ENCODE results near the gene MBD2. TPM values are rescaled to one million over a fixed set of nuclear protein-coding genes. Genes with fewer than 3 reads are reported as not detected.

Gene MBD2
- total RNA-seq, 2 experiments from 2014 or later, result 39.2 to 176 TPM

DNA sequence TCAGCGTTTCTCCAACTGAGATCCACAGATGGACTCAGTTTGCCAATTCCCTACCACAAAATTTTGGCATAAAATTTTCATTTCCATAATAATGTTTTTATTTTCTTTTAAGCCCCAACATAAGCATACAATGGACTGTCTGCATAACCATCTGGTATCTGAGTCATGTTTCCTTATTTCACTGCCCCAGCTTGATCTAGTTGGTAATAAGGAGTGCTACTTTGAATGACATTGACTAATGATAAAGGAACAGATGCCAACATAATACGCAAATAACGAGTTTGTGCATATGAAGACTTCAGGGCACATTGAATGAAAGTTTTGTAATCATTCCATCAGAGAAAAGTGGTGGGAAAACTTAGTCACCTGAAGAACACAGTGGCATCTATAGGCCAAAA is 8.8 kb upstream of the MBD2 start:
- H3K9me2 ChIP-seq (ENCODE audit: insufficient read depth, low read length), result no peaks in the 10 kb centered on the region
- peaks cover 2% of the 10 kb centered on the region for H3K4me1 ChIP-seq (ENCODE audit: insufficient read depth, low read length, poor library complexity, severe bottlenecking)
- no peak overlapping the region for H3K4me3 ChIP-seq (ENCODE audit: low read depth, low read length, poor library complexity, severe bottlenecking)
- no peak overlapping the region for H3K27ac ChIP-seq (ENCODE audit: low read depth, low read length, poor library complexity, severe bottlenecking)
- H3K9me3 ChIP-seq (ENCODE audit: low read length), result no peaks in the 10 kb centered on the region
- no peak overlapping the region for H2AFZ ChIP-seq (ENCODE audit: low read length)
- H3K79me2 ChIP-seq (ENCODE audit: insufficient read depth, low read depth, low read length), result no peaks in the 10 kb centered on the region
- BruUV-seq (replicated peaks), result no TSS peak
- TF ChIP-seq CTCF (conservative IDR thresholded peaks at IDR 0.05; ENCODE audit: low read length), result no peak
- no peak for TF ChIP-seq EZH2phosphoT487 (IDR thresholded peaks at IDR 0.05; ENCODE audit: borderline replicate concordance, low read depth, low read length)
- H4K20me1 ChIP-seq (ENCODE audit: insufficient read depth, low read length), result no peaks in the 10 kb centered on the region
- POLR2A ChIA-PET, result interaction anchor here (1.0 kb wide), 1 partner anchor 33 kb away, joined by 3 read pairs; no protein-coding TSS in a partner anchor
- DNase-seq (ENCODE audit: low spot score), result no peak
- no peak overlapping the region for H3K4me2 ChIP-seq (ENCODE audit: low read length)
- CTCF ChIA-PET (ENCODE audit: unreplicated experiment), result no interaction called here
- intact Hi-C loops (cut with micrococcal nuclease; ENCODE audit: unreplicated experiment), result no loop called here
- H3K36me3 ChIP-seq (ENCODE audit: insufficient read depth, low read length), result no peaks in the 10 kb centered on the region

- Histone ChIP-seq H3K36me3 (ENCODE audit: insufficient read depth, low read length) (no peaks in the 10 kb centered on the region), H3K9me3 (ENCODE audit: low read length) (no peaks in the 10 kb centered on the region), H3K9me2 (ENCODE audit: insufficient read depth, low read length) (no peaks in the 10 kb centered on the region), H3K79me2 (ENCODE audit: insufficient read depth, low read depth, low read length) (no peaks in the 10 kb centered on the region), H3K4me1 (ENCODE audit: insufficient read depth, low read length, poor library complexity, severe bottlenecking) (no peaks in the 10 kb centered on the region), H3K27ac (ENCODE audit: low read depth, low read length, poor library complexity, severe bottlenecking) (no peak overlapping the region), H2AFZ (ENCODE audit: low read length) (no peak overlapping the region), H3K4me3 (ENCODE audit: low read depth, low read length, poor library complexity, severe bottlenecking) (no peak overlapping the region), H3K4me2 (ENCODE audit: low read length) (no peak overlapping the region), H4K20me1 (ENCODE audit: insufficient read depth, low read length) (no peaks in the 10 kb centered on the region)
- POLR2A ChIA-PET, result interaction anchor here (1.0 kb wide), 1 partner anchor 34 kb away, joined by 3 read pairs; no protein-coding TSS in a partner anchor
- intact Hi-C loops (cut with micrococcal nuclease; ENCODE audit: unreplicated experiment), result no loop called here
- CTCF ChIA-PET (ENCODE audit: unreplicated experiment), result interaction anchor here (0.6 kb wide), 1 partner anchor 38 kb away, joined by 3 read pairs; no protein-coding TSS in a partner anchor
- no peak for TF ChIP-seq CTCF (conservative IDR thresholded peaks at IDR 0.05; ENCODE audit: low read length)
- no peak for TF ChIP-seq EZH2phosphoT487 (IDR thresholded peaks at IDR 0.05; ENCODE audit: borderline replicate concordance, low read depth, low read length)
- DNase-seq (ENCODE audit: low spot score), result no peak
- BruUV-seq (replicated peaks), result no TSS peak
Measured at GRCh38 chr18:54232485-54233227, 8.2 kb upstream of the MBD2 start.
